HG02642 (cell line): ENCODE results near the gene MYRIP.

Experiments
- ATAC-seq: cut with Tn5 transposase; IDR thresholded peaks from one replicate; pipeline ENCODE4 v1.9.1; 2021; ENCODE audit warnings: mild to moderate bottlenecking; ENCODE audit not compliant: unreplicated experiment, poor library complexity

The MYRIP gene

DNA sequence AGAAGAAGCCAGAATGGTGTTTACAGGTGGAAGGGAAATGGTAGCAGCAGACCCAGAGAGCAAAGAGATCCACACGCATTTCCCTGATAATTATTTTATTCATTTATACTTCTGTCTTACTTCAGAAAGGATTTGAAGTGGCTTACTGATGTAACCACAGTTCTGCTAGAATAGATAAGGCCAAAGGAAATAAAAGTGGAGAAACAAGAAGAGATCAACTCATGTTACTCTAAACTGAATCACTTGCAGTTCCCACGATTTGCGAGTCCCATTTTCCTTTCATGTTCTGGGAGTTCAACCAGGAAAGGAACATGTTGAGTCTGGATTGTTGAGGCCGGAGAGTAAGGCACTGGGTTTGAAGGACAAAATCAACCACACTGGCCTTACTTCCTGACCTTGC, 151.8 kb downstream of the MYRIP start:
- no peak for ATAC-seq

DNA sequence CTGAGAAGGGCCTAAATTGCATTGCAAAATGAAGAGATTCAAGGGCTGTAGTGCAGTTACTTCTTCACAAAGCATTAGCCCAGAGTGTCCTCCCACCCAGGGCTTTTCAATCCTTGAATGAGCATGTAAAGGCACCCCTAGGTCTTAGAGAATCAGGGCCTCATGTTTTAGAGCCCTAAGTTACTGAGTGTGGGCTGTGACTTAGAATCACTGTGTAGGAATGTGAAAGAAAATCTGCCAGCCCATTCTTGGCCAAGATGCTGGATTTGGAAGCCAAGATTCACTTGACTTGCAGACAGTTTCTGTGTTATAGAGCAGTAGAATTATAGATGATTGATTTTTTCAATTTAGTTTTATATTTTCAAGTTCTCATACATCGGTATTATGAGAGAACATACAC, 153.2 kb downstream of the MYRIP start:
- ATAC-seq = no peak

- no peak for ATAC-seq
Observed at GRCh38 chr3:39965461-39965860, 156.1 kb downstream of the MYRIP start.

DNA sequence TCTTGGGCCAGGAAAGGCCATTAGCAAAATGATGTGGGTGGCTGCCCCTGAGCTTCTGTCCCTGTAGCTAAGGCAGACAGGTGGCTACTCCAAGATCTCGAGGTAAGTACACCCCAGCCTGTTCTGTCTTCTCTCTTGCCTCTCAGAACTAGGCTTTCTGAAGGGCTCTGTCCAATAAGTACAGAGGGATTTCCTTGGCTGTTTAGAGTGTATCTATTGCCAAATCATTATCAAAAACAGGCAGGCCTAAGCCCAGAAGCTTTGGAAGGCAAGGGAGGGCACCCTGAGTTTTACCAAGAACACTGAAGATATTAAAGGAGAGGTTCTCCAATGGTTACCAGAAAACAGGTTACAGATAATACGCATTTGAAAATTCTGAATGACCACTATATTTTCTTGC, 156.6 kb downstream of the MYRIP start:
- ATAC-seq = no peak

- no peak for ATAC-seq
Observed at GRCh38 chr3:39970982-39971381, 161.6 kb downstream of the MYRIP start.

DNA sequence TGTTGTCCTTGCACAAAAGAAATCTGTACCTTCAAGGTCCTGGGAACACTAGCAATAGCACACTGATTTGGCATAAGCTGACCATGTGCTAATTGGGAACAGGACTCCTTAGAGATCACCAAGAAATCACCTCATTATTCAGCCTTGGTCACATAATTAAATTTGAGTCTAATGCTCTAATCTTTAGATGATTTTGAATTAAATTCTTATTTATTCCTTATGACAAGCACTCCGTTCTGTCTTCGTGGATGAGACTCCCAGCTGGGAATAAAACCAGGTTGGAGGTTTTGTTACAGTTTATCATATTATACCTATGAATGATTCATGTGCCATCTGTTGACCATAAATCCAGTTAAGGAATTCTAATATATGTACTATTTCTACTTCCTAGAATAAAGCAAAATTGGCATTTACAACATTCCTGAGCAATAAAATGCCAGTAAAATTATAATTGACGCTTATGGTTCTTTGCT, 162.2 kb downstream of the MYRIP start:
- ATAC-seq = no peak

DNA sequence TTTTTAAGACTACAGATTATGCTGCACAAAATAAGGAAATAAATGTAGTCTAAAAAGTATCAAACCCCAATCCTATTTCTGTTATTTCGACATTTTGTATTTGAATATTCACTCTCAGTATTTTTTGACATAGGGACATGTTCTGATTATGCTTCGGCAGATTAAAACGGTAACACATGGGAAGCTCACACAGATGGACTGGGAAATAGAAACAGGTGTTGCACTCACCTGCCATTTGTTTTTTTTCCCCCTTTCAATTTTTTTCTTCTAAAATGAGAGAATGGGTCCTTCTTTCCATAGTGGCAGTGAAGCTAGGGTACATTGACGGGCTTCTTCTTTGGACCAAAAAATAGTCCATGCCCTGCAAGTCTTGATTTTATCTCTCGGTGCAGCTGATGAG, 163.1 kb downstream of the MYRIP start:
- ATAC-seq = no peak

- ATAC-seq = no peak
Observed at GRCh38 chr3:39977058-39977794, 167.8 kb downstream of the MYRIP start.

GRCh38 chr3:39978308-39978707, 168.9 kb downstream of the MYRIP start:
- no peak for ATAC-seq

- no peak for ATAC-seq
Observed at GRCh38 chr3:39980058-39980457, 170.6 kb downstream of the MYRIP start.

- ATAC-seq = no peak
Observed at GRCh38 chr3:39980781-39981180, 171.4 kb downstream of the MYRIP start.

DNA sequence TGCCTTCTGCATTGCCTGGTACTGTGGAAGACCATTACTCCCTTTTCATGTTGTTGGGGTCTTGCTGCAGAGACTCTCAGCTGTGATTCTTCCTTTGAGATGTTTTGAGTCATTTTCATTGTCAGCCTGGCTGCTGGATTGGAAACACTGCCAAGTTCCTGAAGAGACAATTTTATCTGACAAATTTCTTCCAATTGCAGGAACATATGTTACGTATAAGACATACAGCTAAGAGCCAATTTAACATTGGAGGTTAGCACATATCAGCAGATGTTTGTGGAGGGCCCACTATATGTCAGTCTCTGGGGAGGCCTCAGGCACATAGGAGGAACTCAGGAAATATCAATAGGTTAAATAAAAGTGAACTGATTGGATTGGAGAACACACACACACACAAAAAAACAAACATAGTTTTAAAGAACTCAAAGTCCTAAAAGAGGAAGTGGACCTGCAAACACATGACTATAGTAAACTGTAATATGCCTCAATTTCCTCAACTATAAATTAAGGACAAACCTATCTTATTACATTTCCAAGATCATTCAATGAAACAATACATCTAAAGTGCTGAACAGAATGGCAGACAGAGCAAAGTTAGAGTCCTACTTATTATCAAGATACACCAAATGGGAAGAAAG, 172.3 kb downstream of the MYRIP start:
- no peak for ATAC-seq

- no peak for ATAC-seq
Observed at GRCh38 chr3:39982665-39983357, 173.4 kb downstream of the MYRIP start.

DNA sequence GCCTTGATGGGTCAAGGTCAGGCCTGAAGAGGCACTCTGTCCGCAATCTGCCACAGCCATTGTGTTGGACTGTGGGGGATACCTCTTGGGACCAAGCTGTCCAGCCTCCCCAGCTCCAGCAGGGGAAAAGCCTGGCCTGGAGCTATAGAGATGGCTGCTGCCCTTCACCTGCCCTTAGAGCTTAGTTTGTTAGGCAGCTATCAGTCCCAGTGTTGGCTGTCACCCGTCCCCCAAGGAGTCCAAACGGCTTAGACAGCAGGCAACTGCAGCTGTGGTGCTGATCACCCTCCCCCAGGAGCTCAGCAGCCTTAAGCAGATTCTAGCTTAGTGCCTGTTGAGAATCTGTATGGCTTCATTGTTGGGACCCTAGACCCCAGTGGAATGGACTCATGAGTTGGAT, 180.3 kb downstream of the MYRIP start:
- no peak for ATAC-seq

DNA sequence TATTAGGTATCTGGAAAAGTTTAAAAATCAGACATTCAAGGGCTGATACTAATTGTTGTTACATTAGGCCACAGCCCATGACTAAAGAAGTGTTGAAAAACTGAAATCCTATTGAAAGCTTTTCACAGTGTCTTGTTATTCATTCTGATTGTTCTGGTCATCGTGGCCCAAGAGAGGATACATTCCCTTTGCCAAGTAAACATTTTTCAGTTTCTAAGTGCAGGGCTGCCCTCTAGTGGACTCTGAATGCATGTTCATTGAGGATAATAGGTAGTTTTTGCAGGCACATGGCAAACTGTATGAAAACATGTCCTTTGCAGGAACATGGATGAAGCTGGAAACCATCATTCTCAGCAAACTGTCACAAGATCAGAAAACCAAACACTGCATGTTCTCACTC, 181.1 kb downstream of the MYRIP start:
- no peak for ATAC-seq

- ATAC-seq = no peak
Observed at GRCh38 chr3:40008796-40009195, 199.4 kb downstream of the MYRIP start.

GRCh38 chr3:40009991-40010390, 200.6 kb downstream of the MYRIP start:
- no peak for ATAC-seq

DNA sequence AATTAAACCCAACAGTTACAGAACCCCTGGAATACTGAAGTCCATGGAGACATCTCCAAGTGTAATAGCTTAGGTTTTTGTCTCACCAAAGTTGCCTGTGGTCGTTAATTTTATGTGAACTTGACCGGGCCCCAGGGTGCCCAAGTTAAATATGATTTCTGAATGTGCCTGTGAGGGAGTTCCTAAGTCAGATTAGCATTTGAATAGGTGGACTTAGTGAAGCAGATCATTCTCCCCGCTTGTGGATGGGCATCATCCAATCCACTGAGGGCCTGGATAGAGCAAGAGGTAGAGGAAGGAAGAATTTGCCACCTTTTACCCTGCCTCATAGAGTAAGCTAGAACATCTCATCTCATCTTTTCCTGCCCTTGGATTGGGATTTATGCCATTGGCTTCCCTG, 203.0 kb downstream of the MYRIP start:
- no peak for ATAC-seq

DNA sequence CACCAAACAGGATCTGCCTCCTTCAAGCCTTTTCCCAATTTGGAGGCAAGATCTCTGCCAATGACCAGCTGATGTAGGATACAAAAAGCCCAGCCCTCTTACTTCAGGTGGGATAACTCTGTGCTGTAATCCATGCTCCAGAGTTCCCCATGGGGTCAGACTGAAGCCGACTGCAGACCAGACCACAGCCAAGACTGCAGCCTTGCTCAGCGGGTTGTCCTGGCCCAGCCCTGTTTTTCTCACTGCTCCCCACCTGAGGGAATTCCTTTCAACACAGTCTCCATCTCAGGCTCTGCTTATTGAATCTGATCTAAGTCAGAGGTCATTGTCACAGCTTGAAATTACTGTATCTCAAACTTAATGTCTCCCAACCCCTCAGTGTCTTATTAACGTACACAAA, 207.0 kb downstream of the MYRIP start:
- no peak for ATAC-seq

- no peak for ATAC-seq
Observed at GRCh38 chr3:40018369-40018768, 209.0 kb downstream of the MYRIP start.

DNA sequence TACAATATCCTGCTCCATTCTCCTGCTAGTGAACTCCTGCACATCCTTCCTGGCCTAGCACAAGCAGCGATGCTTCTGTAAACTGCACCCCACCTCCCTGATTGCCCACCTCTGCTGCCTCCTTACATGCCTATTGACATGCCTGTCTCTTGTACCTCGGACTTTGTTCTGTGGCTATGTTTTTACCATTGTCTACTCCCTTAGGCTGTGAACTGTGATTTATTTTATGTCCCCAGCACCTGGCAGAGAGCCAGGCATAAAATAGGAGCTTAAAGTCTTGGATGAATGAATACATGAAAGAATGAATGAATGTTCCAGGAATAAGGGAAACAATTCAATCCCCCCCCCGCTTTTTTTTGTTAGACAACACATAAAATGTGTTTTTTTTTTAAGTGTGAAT, 210.0 kb downstream of the MYRIP start:
- ATAC-seq = no peak
